Body of pancreas (tissue), 4 donors: ENCODE measurements around the gene DAB1.

Experiments used
- POLR2A ChIP-seq, 3 donors: fragments of 450-650 bp; IDR thresholded peaks; one replicate each; pipeline ENCODE4 v1.6.1; 2016; ENCODE audit warnings: antibody characterized with exemption in 3 of 3, mild to moderate bottlenecking in 2 of 3
- TF ChIP-seq, protein P1 (sequence below), 7 experiments: fragments of 450-650 bp in 4 of 7; fragments of 200-600 bp in 3 of 7; sonication (generic) in 3 of 7; IDR thresholded peaks; one replicate each; pipeline ENCODE4 v1.5.1; 2016 to 2019; ENCODE audit warnings: antibody characterized with exemption in 7 of 7

DNA sequence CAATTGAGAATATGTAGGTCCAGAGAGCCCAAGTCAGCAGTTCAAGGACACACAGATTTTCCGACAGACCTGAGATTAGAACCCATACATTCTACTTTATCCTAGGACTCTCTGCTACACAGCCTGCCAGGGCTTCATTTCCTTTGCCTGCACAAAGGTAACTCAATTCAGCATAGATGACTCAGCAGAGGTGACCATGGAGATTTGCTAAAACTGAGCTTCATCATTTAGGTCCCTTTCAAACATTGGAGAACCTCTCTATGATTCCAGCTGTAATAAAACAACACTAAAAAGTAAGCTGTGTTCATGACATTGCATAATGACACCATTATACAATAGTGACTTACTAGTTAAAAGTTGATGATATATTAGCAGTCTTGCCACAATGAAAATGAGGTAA lies 22.2 kb downstream of the DAB1 start:
- TF ChIP-seq, protein P1, sequence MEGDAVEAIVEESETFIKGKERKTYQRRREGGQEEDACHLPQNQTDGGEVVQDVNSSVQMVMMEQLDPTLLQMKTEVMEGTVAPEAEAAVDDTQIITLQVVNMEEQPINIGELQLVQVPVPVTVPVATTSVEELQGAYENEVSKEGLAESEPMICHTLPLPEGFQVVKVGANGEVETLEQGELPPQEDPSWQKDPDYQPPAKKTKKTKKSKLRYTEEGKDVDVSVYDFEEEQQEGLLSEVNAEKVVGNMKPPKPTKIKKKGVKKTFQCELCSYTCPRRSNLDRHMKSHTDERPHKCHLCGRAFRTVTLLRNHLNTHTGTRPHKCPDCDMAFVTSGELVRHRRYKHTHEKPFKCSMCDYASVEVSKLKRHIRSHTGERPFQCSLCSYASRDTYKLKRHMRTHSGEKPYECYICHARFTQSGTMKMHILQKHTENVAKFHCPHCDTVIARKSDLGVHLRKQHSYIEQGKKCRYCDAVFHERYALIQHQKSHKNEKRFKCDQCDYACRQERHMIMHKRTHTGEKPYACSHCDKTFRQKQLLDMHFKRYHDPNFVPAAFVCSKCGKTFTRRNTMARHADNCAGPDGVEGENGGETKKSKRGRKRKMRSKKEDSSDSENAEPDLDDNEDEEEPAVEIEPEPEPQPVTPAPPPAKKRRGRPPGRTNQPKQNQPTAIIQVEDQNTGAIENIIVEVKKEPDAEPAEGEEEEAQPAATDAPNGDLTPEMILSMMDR (IDR thresholded peaks at IDR 0.05), result no peak
- TF ChIP-seq POLR2A (IDR thresholded peaks at IDR 0.05), result no peak
